Glutamatergic neuron (in vitro differentiated cells): ENCODE measurements around the gene THY1. TPM values are rescaled to one million over a fixed set of nuclear protein-coding genes. Genes with fewer than 3 reads are reported as not detected.

Experiments used
- DNase-seq: peaks from one replicate; pipeline ENCODE4 v3.0.0; 2022
- H3K27ac Mint-ChIP-seq: one replicate; pipeline ENCODE4 v1.8.0; 2020; ENCODE audit warnings: mild to moderate bottlenecking, mixed read lengths, inconsistent platforms; ENCODE audit not compliant: unreplicated experiment
- H3K27me3 Mint-ChIP-seq: one replicate; pipeline ENCODE4 v1.8.0; 2020; ENCODE audit warnings: mild to moderate bottlenecking, moderate library complexity, mixed read lengths, inconsistent platforms; ENCODE audit not compliant: unreplicated experiment
- H3K36me3 Mint-ChIP-seq: one replicate; pipeline ENCODE4 v1.8.0; 2020; ENCODE audit warnings: mild to moderate bottlenecking, mixed read lengths, inconsistent platforms; ENCODE audit not compliant: unreplicated experiment
- H3K4me1 Mint-ChIP-seq: one replicate; pipeline ENCODE4 v1.8.0; 2020; ENCODE audit warnings: mild to moderate bottlenecking, low read depth, mixed read lengths, inconsistent platforms; ENCODE audit not compliant: unreplicated experiment
- H3K4me3 Mint-ChIP-seq: one replicate; pipeline ENCODE4 v1.8.0; 2020; ENCODE audit warnings: mild to moderate bottlenecking, mixed read lengths, inconsistent platforms; ENCODE audit not compliant: unreplicated experiment
- H3K9me3 Mint-ChIP-seq: one replicate; pipeline ENCODE4 v1.8.0; 2020; ENCODE audit warnings: mild to moderate bottlenecking, moderate library complexity, mixed read lengths, inconsistent platforms; ENCODE audit not compliant: unreplicated experiment
- total RNA-seq: library from RNA; stranded (reverse); fragmentation: NEBNext Ultra II Directional; extraction: Animal tissue kit (Norgen Biotek cat#: 25700); gene quantifications from one replicate; pipeline ENCODE4 v1.2.1, GENCODE V29; 2021; ENCODE audit not compliant: unreplicated experiment
- TF ChIP-seq, protein P1 (sequence below): fragments of 200-600 bp; sonication (generic); IDR thresholded peaks from one replicate; pipeline ENCODE4 v1.5.0; 2021; ENCODE audit not compliant: partially characterized antibody, unreplicated experiment

THY1 gene
- total RNA-seq, 1 donor from 2014 or later, result 22.0 TPM

DNA sequence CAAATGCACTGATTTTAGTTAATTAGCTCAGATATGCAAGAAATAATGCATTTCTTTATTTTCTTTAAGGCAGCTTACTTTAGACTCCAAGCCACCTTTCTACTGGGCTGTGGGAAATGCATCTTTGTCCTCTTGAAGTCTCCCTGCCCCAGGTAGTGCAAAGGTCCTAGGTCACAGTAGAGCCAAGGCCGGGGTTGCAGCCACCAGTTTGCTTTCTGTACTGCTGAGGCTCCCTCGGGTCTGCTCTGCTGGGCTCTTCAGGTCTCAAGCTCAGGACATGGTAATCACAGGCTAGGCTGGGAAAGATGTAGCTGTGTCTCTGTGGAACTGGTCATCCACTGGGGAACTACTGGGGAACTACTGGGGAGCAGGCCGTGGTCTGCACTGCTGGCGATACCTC, 25.4 kb upstream of the THY1 start:
- peaks cover 1% of the 10 kb centered on the region for H3K9me3 Mint-ChIP-seq
- no peak for DNase-seq
- H3K27ac Mint-ChIP-seq, result no peak overlapping the region
- peaks cover 3% of the 10 kb centered on the region for H3K27me3 Mint-ChIP-seq
- no peaks in the 10 kb centered on the region for H3K36me3 Mint-ChIP-seq
- peaks cover 8% of the 10 kb centered on the region for H3K4me1 Mint-ChIP-seq
- TF ChIP-seq, protein P1, sequence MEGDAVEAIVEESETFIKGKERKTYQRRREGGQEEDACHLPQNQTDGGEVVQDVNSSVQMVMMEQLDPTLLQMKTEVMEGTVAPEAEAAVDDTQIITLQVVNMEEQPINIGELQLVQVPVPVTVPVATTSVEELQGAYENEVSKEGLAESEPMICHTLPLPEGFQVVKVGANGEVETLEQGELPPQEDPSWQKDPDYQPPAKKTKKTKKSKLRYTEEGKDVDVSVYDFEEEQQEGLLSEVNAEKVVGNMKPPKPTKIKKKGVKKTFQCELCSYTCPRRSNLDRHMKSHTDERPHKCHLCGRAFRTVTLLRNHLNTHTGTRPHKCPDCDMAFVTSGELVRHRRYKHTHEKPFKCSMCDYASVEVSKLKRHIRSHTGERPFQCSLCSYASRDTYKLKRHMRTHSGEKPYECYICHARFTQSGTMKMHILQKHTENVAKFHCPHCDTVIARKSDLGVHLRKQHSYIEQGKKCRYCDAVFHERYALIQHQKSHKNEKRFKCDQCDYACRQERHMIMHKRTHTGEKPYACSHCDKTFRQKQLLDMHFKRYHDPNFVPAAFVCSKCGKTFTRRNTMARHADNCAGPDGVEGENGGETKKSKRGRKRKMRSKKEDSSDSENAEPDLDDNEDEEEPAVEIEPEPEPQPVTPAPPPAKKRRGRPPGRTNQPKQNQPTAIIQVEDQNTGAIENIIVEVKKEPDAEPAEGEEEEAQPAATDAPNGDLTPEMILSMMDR, result no peak
- H3K4me3 Mint-ChIP-seq, result no peak overlapping the region

DNA sequence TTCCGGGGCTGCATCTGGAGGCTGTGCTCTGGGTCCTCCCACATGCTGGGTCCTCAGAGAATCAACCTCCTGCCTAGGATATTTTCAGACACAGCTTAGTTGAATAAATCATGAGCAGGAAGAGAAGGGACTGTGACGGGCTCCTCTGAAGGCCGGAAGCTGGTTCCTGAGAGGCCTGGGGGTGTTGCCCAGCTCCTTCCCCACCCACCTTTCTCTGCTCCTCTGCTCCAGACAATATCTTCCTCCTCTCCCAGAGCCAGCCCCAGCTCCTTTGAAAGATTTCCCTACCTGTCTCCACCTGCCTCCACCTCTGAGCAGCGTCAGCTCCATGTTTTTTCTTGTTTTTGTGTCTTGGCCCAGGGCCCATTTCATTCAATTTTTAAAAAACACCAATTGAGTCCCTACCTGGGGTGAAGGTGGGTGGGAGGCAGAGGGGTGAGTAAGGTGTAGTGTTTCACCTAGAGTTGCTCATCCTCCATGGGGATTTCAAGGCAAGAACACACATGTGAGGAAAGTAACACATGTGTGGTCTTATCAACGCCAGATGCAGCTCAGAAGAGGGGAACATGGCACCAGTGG, 24.8 kb upstream of the THY1 start:
- Mint-ChIP-seq H3K4me1 (peaks cover 8% of the 10 kb centered on the region), H3K9me3 (peaks cover 1% of the 10 kb centered on the region), H3K36me3 (no peaks in the 10 kb centered on the region), H3K27ac (peak overlapping the region; percentile 50), H3K27me3 (peaks cover 3% of the 10 kb centered on the region), H3K4me3 (peak overlapping the region; percentile 65)
- TF ChIP-seq, protein P1, result no peak
- no peak for DNase-seq

DNA sequence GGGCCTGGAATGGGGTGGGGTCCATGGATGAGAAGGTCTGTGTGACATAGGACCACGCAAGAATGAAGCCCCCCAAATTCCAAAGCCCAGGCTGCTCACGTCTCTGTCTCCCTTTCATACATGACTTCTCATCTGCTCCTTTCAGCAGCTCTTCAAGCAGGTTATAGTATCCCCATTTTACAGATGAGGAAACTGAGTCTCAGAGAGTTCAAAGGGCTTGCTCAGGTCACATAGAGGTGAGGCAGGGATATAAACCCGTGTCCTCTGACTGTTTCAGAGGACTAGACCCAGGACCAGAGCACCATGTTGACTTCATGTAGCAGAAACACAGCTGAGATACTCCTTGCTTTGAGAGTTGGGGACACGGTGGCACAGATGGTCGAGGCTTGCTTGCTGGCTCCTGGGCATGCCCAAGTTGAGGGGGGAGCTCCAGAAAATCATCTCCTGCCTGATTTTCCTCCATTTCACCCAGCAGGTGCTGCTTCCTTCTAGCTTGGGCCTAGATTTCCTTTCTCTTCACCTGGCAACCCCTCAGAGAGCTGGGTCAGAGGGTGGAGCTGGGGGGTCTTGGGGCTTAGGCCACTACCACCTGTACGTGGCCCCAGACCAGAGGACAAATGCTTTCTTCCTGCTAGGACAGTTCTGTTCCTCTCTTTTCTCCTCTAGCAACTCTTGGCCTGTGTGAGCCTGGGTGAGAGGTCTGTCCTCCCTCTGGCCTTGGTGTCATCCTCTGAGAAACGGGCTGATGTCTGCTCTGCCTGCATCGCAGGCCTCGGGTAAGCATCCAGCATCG, 24.1 kb upstream of the THY1 start:
- Mint-ChIP-seq H3K9me3 (no peaks in the 10 kb centered on the region), H3K27ac (no peak overlapping the region), H3K36me3 (no peaks in the 10 kb centered on the region), H3K27me3 (peaks cover 3% of the 10 kb centered on the region), H3K4me3 (no peak overlapping the region), H3K4me1 (peaks cover 8% of the 10 kb centered on the region)
- TF ChIP-seq, protein P1, result no peak
- DNase-seq, result no peak

DNA sequence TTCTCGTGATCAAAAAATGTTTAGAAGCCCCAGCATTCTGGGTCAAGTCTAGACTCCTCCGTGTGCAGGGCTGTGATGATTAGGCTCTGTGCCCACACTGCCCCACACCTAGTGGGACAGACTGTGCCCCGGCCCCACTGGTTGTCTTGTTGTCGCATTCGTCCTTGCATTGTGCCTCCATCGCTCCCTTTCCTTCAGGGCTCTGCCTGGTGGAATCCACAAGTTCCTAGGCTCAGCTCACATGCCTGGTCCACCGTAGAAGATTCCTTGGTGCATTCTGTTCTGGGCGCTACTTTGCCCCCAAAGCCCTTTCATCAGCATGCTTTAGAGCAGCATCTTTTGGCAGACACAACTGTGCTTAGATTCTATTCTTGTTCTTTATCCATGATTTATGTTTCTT, 23.5 kb upstream of the THY1 start:
- H3K9me3 Mint-ChIP-seq, result no peaks in the 10 kb centered on the region
- H3K36me3 Mint-ChIP-seq, result no peaks in the 10 kb centered on the region
- H3K4me3 Mint-ChIP-seq, result no peak overlapping the region
- TF ChIP-seq, protein P1, result no peak
- no peak for DNase-seq
- H3K27ac Mint-ChIP-seq, result no peak overlapping the region
- H3K27me3 Mint-ChIP-seq, result peaks cover 2% of the 10 kb centered on the region
- H3K4me1 Mint-ChIP-seq, result peaks cover 8% of the 10 kb centered on the region

DNA sequence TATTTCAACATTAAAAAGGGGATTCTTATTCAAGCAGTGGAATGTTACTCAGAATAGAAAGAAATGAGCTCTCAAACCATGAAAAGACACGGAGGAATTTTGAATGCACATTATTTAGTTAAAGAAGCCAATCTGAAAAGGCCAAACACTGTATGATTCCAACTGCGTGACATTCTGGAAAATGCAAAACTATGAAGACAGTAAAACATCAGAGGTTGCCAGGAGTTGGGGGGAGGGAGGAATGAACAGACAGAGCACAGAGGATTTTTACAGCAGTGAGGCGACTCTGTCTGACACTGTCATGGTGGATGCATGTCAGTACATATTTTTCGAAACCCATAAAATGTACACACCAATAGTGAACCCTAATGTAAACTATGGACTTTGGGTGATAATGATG, 22.9 kb upstream of the THY1 start:
- no peaks in the 10 kb centered on the region for H3K36me3 Mint-ChIP-seq
- no peak overlapping the region for H3K4me3 Mint-ChIP-seq
- peaks cover 8% of the 10 kb centered on the region for H3K4me1 Mint-ChIP-seq
- no peak for DNase-seq
- TF ChIP-seq, protein P1, result no peak
- H3K27ac Mint-ChIP-seq, result no peak overlapping the region
- no peaks in the 10 kb centered on the region for H3K9me3 Mint-ChIP-seq
- no peaks in the 10 kb centered on the region for H3K27me3 Mint-ChIP-seq
